Aorta (tissue), 5 donors: ENCODE results near the gene HIBCH. TPM values are rescaled to one million over a fixed set of nuclear protein-coding genes. Genes with fewer than 3 reads are reported as not detected.
A peak's percentile ranks its signal among the peaks of the same experiment; 100 is the strongest.

ENCODE experiments used
- ATAC-seq: fragments of 200-7000 bp; cut with Tn5 transposase; one replicate; pipeline ENCODE4 v1.9.1; 2022; ENCODE audit warnings: moderate library complexity; ENCODE audit not compliant: low FRiP score
- DNase-seq, 2 donors: peaks; one replicate each; pipeline ENCODE4 v3.0.0-alpha.2; 2020
- H3K27ac ChIP-seq, 2 donors: one replicate each; pipeline ENCODE4 v1.5.1; 2013; ENCODE audit warnings: low read length in 2 of 2, mild to moderate bottlenecking in 2 of 2, moderate library complexity in 2 of 2, control low read depth in 1 of 2, inconsistent platforms in 1 of 2, low read depth in 1 of 2
- H3K27me3 ChIP-seq, 2 donors: one replicate each; pipeline ENCODE4 v1.6.1; 2013; ENCODE audit warnings: control low read depth in 1 of 2, low read length in 1 of 2, mild to moderate bottlenecking in 1 of 2, moderate library complexity in 1 of 2; ENCODE audit not compliant: insufficient read depth in 2 of 2, control insufficient read depth in 1 of 2
- H3K36me3 ChIP-seq, 2 donors: one replicate each; pipeline ENCODE4 v1.6.1; 2013; ENCODE audit warnings: control low read depth in 1 of 2, low read length in 1 of 2, mild to moderate bottlenecking in 1 of 2; ENCODE audit not compliant: insufficient read depth in 2 of 2, control insufficient read depth in 1 of 2
- H3K4me1 ChIP-seq, 2 donors: one replicate each; pipeline ENCODE4 v1.6.1; 2013; ENCODE audit warnings: low read length in 2 of 2, control low read depth in 1 of 2, mild to moderate bottlenecking in 1 of 2, moderate library complexity in 1 of 2; ENCODE audit not compliant: insufficient read depth in 2 of 2, control insufficient read depth in 1 of 2
- H3K4me3 ChIP-seq, 2 donors: one replicate each; pipeline ENCODE4 v1.5.1; 2013; ENCODE audit warnings: low read length in 2 of 2, control low read depth in 1 of 2, mild to moderate bottlenecking in 1 of 2
- H3K9me3 ChIP-seq: one replicate; pipeline ENCODE4 v1.6.1; 2013; ENCODE audit warnings: mild to moderate bottlenecking, low read length; ENCODE audit not compliant: control insufficient read depth
- WGBS, 2 donors: extraction: QIAGEN DNeasy Blood & Tissue Kit; methylation state at CpG; one replicate each; pipeline ENCODE4 v1.1.7; 2013; 5-methylcytosine and 5-hydroxymethylcytosine counted together
- intact Hi-C, 2 donors: fragments of 100-400 bp; cut with DNase I; formaldehyde crosslinking; loops; one replicate each; pipeline versions ENCODE4 v1.14.2 to v1.15.0; 2022
- polyA plus RNA-seq, 2 donors: library from polyadenylated mRNA; stranded (reverse); fragments of 200-250 nt; gene quantifications; one replicate each; pipeline ENCODE4 v1.2.3, GENCODE V29; 2013
- total RNA-seq, 2 donors: library from RNA; stranded (reverse); fragmentation: NEBNext Ultra II Directional; extraction: Animal tissue kit (Norgen Biotek cat#: 25700); gene quantifications; one replicate each; pipeline ENCODE4 v1.2.1, GENCODE V29; 2021
- donor health status: healthy with polysubstance abuse.
- donor health status: Bipolar disorder and iron deficiency.
- donor health status: DM: no; HTN: no; CAD: no.
- donor health status: DM: no; HTN: no; CAD: no.
- donor health status: DM: yes; HTN: yes; CAD: no.

The HIBCH gene
- total and polyA plus RNA-seq, 4 donors: 28.9 to 51.5 (median 42.3) TPM

GRCh38 chr2:190185380-190185779 is 134.2 kb downstream of the HIBCH start:
- DNase-seq (no peak), ATAC-seq (no peak)
- Histone ChIP-seq H3K27me3 (no peaks in the 10 kb centered on the region), H3K4me3 (no peak overlapping the region), H3K4me1 (no peaks in the 10 kb centered on the region), H3K9me3 (no peaks in the 10 kb centered on the region), H3K27ac (no peak overlapping the region), H3K36me3 (peaks cover 0 to 3% of the 10 kb centered on the region in 2 donors)
- intact Hi-C loops: no loop called here
- WGBS, 2 donors: 99 to 100% methylated on average over 2 of the region's 2 CpGs

- ATAC-seq: no peak
- H3K4me3 ChIP-seq: no peak overlapping the region
- no peaks in the 10 kb centered on the region for H3K27me3 ChIP-seq
- no peak for DNase-seq
- no peaks in the 10 kb centered on the region for H3K4me1 ChIP-seq
- 85 to 89% methylated on average over 4 of the region's 4 CpGs for WGBS, 2 donors
- intact Hi-C loops: no loop called here
- peaks cover 0 to 3% of the 10 kb centered on the region in 2 donors for H3K36me3 ChIP-seq
- no peaks in the 10 kb centered on the region for H3K9me3 ChIP-seq
- no peak overlapping the region for H3K27ac ChIP-seq
Measured at GRCh38 chr2:190184460-190184859, 135.2 kb downstream of the HIBCH start.

GRCh38 chr2:190183539-190183938 is 136.1 kb downstream of the HIBCH start:
- H3K27me3 ChIP-seq: no peaks in the 10 kb centered on the region
- no peaks in the 10 kb centered on the region for H3K9me3 ChIP-seq
- 46 to 67% methylated on average over 2 of the region's 2 CpGs for WGBS, 2 donors
- no peaks in the 10 kb centered on the region for H3K4me1 ChIP-seq
- peaks cover 0 to 3% of the 10 kb centered on the region in 2 donors for H3K36me3 ChIP-seq
- no peak overlapping the region for H3K4me3 ChIP-seq
- no peak for DNase-seq
- ATAC-seq: no peak
- intact Hi-C loops: no loop called here
- no peak overlapping the region for H3K27ac ChIP-seq

- no peak overlapping the region for H3K27ac ChIP-seq
Measured at GRCh38 chr2:190182071-190182524, 137.5 kb downstream of the HIBCH start.

GRCh38 chr2:190181123-190181669 is 138.4 kb downstream of the HIBCH start:
- peak overlapping the region; percentile 36 to 86 for H3K27ac ChIP-seq
- no peak for ATAC-seq
- intact Hi-C loops: no loop called here

More at GRCh38 chr2:190182071-190182524, 137.5 kb downstream of the HIBCH start:
- intact Hi-C loops: no loop called here
- Histone ChIP-seq H3K36me3 (no peaks in the 10 kb centered on the region), H3K4me1 (no peaks in the 10 kb centered on the region), H3K27me3 (no peaks in the 10 kb centered on the region), H3K9me3 (no peaks in the 10 kb centered on the region), H3K4me3 (no peak overlapping the region)
- no peak for ATAC-seq
- WGBS, 2 donors: 78% methylated on average over 3 of the region's 3 CpGs
- DNase-seq: no peak

GRCh38 chr2:190180313-190181122 is 139.1 kb downstream of the HIBCH start:
- peak; percentile 85 for ATAC-seq
- no peaks in the 10 kb centered on the region for H3K27me3 ChIP-seq
- no peaks in the 10 kb centered on the region for H3K9me3 ChIP-seq
- no peaks in the 10 kb centered on the region for H3K36me3 ChIP-seq
- peak overlapping the region; percentile 36 to 86 for H3K27ac ChIP-seq
- 0% methylated on average over 74 to 82 of the region's 82 CpGs for WGBS, 2 donors
- H3K4me1 ChIP-seq: no peaks in the 10 kb centered on the region
- peak overlapping the region; percentile 51 to 65 for H3K4me3 ChIP-seq
- DNase-seq: peak; percentile 58 to 83
- intact Hi-C loops: no loop called here

More at GRCh38 chr2:190181123-190181669, 138.4 kb downstream of the HIBCH start:
- Histone ChIP-seq H3K4me3 (peak overlapping the region; percentile 51 to 65), H3K27me3 (no peaks in the 10 kb centered on the region), H3K36me3 (no peaks in the 10 kb centered on the region), H3K9me3 (no peaks in the 10 kb centered on the region), H3K4me1 (no peaks in the 10 kb centered on the region)
- 9 to 11% methylated on average over 11 of the region's 11 CpGs for WGBS, 2 donors
- no peak for DNase-seq

GRCh38 chr2:190179754-190180312 is 139.8 kb downstream of the HIBCH start:
- H3K36me3 ChIP-seq: no peaks in the 10 kb centered on the region
- intact Hi-C loops: no loop called here
- H3K27ac ChIP-seq: peak overlapping the region in 1 of 2 donors; percentile 86
- 32 to 33% methylated on average over 13 of the region's 13 CpGs for WGBS, 2 donors
- no peaks in the 10 kb centered on the region for H3K27me3 ChIP-seq
- DNase-seq (no peak), ATAC-seq (no peak)
- no peaks in the 10 kb centered on the region for H3K9me3 ChIP-seq
- no peaks in the 10 kb centered on the region for H3K4me1 ChIP-seq
- peak overlapping the region; percentile 51 to 65 for H3K4me3 ChIP-seq

- no peaks in the 10 kb centered on the region for H3K9me3 ChIP-seq
- H3K4me3 ChIP-seq: no peak overlapping the region
- no peak overlapping the region for H3K27ac ChIP-seq
- intact Hi-C loops: no loop called here
- DNase-seq (no peak), ATAC-seq (no peak)
- no peaks in the 10 kb centered on the region for H3K27me3 ChIP-seq
- no peaks in the 10 kb centered on the region for H3K36me3 ChIP-seq
- 97% methylated on average over 10 to 11 of the region's 11 CpGs for WGBS, 2 donors
- no peaks in the 10 kb centered on the region for H3K4me1 ChIP-seq
Measured at GRCh38 chr2:190178066-190178722, 141.4 kb downstream of the HIBCH start.
